ENCODE data around the gene DISC1.

GRCh38 chr1:231808990-231809389 is 182.4 kb downstream of the DISC1 start:
- TF ChIP-seq POLR2A (IDR thresholded peaks at IDR 0.05) (no peak), CTCF (IDR thresholded peaks at IDR 0.05) (no peak)

All from uterus (tissue), 2 donors.